LHCN-M2 (cell line): Measurements from ENCODE around the gene ACTN4. TPM values are rescaled to one million over a fixed set of nuclear protein-coding genes. Genes with fewer than 3 reads are reported as not detected.

ENCODE experiments used
- DNase-seq: peaks from one replicate; pipeline ENCODE4 v3.0.0-alpha.2; 2012; ENCODE audit warnings: low read depth
- total RNA-seq: library from RNA; depleted of rRNA; stranded (reverse); fragments of >200 nt; gene quantifications from 2 replicates; pipeline ENCODE4 v1.2.3, GENCODE V29; 2014

ACTN4 gene
- total RNA-seq, 1 experiment from 2014 or later, result 519 TPM

DNA sequence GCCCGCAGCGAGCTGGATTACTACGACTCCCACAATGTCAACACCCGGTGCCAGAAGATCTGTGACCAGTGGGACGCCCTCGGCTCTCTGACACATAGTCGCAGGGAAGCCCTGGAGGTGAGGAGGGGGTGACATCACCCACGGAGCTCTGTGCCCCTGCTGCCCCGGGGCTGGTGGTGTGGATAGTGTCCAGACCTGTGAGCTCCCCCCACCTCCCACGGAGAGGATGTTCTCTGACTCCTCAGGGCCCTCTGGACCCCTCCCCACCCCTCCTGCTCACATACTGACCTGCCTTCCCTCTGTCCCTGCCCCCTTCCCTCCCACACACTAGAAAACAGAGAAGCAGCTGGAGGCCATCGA, 76.1 kb downstream of the ACTN4 start:
- no peak for DNase-seq

DNA sequence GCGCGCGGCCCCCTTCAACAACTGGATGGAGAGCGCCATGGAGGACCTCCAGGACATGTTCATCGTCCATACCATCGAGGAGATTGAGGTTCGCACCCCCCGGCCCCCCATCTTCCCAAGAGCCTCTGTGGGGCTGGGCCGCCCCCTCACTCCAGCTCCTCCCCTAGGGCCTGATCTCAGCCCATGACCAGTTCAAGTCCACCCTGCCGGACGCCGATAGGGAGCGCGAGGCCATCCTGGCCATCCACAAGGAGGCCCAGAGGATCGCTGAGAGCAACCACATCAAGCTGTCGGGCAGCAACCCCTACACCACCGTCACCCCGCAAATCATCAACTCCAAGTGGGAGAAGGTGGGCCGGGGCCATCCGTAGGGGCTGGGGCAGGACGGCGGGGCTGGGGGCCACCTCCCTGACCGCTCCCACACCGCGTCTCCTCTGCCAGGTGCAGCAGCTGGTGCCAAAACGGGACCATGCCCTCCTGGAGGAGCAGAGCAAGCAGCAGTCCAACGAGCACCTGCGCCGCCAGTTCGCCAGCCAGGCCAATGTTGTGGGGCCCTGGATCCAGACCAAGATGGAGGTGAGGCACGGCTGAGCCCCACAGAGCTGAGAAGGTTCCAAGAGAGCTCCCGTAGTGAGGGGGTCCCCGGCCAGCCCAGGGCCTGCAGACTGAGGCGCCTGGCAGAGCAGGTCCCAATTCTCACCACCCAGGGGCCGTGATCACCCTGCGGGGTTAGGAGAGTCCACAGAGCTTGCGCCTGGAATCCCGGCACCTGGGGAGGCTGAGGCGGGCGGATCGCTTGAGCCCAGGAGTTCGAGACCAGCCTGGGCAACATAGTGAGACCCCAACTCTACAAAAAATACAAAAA, 76.8 kb downstream of the ACTN4 start:
- no peak for DNase-seq

DNA sequence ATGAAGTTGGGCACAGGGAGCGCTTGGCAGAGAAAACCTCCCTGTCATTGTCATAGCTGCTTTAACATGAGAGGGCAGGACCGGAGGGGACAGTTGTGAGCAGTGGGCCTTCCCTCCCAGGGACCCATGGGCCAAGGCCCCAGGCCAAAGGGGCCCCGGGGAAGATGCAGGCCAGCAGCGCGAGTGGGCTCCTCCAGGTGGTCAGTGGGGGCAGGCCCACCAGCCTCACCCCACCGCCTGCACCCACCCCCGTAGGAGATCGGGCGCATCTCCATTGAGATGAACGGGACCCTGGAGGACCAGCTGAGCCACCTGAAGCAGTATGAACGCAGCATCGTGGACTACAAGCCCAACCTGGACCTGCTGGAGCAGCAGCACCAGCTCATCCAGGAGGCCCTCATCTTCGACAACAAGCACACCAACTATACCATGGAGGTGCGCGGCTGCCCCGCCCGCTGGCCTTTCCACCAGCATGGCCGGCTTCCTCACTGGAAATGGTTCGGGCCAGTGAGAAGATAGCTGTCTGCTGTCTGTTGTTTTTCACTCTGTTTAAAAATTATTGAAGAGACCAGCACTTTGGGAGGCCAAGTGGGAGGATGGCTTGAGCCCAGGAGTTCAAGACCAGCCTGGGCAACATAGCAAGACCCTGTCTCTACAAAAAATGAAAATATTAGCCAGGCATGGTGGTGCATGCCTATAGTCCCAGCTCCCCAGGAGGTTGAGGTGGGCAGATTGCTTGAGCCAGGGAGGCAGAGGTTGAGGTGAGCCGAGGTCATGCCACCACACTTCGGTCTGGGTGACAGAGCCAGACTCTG, 78.2 kb downstream of the ACTN4 start:
- no peak for DNase-seq

DNA sequence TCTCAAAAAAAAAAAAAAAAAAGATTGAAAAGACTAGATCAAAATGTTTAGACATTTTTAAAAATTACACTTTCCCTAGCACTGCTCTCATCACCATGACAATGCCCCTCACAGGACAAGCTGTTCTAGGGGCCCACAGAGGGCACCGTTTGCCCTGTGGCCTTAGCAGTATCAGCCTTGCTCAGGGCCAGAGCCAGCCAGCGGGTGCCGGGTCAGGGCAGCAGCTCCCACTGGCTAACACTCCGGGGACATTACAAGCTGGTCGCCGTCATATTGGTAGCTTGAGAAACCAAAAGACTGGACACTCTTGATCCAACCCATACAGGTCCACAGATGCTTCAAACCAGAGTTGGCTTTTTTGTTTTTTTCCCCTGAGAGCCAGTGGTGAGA, 78.8 kb downstream of the ACTN4 start:
- DNase-seq, result no peak

DNA sequence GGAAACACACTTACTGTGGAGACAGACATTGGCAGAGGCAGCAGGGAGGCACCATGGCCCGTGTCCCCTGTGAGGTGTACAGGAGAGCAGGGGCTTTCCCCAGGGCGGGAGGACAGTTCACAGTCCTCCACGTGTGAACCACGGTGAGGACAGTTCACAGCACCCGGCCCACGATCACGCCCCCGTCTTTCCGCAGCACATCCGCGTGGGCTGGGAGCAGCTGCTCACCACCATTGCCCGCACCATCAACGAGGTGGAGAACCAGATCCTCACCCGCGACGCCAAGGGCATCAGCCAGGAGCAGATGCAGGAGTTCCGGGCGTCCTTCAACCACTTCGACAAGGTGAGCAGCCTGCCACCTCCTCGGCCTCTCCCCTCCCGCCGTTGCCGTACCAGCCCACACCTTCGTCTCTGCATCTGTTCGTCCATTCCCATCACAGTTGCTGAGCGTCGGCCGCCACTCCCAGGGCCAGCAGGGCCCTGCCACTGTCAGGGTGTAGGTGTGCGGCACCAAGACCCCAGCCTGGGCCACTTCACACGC, 79.4 kb downstream of the ACTN4 start:
- DNase-seq, result no peak

DNA sequence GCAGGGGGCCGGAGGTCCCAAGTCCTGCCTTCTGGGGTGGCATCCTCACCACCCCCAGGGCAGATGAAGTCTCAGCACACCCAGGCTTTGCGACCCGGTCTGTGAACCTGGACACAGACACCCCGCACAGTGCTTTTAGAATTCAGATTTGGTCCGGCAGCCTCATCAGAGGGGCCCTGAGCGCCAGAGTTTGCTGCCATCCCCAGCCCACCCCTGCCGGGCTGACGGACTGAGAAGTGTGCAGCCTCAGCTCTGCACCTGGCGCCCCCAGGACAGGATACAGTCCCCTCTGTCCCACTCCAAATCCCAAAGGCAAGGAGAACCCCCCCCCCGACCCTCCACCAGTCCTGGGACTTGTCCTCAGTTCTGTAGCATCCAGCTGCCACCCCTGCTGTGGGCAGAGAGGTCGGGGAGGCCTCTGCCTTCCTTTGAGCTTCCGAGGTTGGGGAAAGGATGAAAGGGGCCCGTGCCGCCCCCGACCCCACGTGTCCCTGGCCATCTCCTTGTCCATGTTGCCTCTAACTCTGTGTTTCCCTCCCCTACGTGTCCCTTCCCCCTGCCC, 79.9 kb downstream of the ACTN4 start:
- no peak for DNase-seq

DNA sequence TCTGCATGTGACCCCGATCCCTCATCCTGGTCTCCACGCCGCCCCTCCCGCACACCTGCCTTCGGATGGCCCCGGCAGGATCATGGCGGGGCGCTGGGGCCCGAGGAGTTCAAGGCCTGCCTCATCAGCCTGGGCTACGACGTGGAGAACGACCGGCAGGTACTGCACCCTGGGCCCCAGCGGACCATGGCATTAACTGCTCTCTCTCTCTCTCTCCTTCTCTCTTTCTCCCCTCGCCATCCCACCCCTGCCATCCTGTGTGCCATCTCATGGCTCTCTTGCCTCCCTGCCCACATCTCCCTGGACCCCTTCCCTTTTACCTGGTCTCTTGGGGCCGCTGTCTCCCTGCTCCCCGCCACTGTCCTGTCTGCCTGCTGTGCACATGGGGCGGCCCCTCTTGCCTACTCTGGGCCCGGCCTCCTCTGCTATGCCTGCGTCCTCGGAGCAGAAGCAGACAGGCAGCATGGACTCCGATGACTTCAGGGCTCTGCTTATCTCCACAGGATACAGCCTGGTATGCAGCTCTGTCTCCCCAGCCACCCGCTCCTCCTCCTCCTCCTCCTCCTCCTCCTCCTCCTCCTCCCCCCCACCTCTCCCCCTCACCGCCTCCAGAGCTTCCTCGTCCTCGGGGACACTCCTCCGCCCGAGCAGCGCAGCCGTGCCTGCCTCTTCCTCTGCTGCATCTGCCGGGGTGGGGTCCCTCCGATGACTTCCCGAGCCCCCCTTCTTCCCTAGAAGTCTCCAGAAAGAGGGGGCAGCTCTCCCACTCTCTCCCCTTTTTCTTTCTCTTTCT, 80.6 kb downstream of the ACTN4 start:
- DNase-seq, result no peak

DNA sequence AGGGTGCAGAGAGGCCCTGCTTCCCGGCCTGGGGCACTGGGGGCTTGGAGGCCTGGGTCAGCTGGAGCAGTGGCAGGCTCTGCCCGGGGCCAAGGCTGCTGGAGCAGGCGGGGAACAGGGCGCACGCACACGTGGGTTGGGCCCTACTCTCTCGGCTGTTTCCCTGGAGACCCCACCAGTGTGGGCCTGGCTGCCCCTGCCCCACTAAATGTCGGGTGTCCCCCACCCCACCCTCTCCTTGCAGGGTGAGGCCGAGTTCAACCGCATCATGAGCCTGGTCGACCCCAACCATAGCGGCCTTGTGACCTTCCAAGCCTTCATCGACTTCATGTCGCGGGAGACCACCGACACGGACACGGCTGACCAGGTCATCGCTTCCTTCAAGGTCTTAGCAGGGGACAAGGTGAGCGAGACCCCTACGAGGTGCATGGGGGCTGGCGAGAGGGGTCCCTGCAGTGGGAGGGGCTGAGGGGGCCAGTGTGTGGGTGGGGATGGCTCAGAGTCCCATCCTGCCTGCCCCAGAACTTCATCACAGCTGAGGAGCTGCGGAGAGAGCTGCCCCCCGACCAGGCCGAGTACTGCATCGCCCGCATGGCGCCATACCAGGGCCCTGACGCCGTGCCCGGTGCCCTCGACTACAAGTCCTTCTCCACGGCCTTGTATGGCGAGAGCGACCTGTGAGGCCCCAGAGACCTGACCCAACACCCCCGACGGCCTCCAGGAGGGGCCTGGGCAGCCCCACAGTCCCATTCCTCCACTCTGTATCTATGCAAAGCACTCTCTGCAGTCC, 81.5 kb downstream of the ACTN4 start:
- DNase-seq, result no peak

DNA sequence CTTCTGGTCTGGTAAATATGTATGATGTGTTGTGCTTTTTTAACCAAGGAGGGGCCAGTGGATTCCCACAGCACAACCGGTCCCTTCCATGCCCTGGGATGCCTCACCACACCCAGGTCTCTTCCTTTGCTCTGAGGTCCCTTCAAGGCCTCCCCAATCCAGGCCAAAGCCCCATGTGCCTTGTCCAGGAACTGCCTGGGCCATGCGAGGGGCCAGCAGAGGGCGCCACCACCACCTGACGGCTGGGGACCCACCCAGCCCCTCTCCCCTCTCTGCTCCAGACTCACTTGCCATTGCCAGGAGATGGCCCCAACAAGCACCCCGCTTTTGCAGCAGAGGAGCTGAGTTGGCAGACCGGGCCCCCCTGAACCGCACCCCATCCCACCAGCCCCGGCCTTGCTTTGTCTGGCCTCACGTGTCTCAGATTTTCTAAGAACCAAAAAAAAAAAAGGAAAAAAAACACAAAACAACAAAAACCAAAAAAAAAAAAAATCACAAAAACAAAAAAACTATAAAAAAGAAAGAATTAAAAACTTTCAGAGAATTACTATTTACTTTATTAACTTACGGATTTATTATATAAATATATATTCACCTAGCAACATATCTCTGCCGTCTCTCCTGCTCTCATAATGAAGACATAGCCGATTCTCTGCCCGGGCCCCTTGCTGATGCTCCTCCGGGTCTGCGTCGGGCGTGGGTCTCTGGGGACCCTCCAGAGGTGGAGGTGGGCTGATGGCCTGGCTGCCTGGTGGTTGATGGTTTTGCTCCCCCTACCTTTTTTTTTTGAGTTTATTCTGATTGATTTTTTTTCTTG, 82.4 kb downstream of the ACTN4 start:
- peak; percentile 46 for DNase-seq

DNA sequence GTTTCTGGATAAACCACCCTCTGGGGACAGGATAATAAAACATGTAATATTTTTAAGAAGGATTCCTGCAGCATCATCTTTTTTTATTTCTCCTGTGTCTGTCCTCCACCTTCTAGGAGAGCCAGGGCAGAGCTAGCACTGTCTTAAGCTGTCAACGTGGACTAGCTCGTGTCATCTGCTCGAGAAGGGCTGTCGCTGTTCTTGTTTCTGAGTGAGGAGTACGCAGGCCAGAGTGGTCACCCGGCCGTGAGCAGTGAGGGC, 83.0 kb downstream of the ACTN4 start:
- DNase-seq, result no peak

DNA sequence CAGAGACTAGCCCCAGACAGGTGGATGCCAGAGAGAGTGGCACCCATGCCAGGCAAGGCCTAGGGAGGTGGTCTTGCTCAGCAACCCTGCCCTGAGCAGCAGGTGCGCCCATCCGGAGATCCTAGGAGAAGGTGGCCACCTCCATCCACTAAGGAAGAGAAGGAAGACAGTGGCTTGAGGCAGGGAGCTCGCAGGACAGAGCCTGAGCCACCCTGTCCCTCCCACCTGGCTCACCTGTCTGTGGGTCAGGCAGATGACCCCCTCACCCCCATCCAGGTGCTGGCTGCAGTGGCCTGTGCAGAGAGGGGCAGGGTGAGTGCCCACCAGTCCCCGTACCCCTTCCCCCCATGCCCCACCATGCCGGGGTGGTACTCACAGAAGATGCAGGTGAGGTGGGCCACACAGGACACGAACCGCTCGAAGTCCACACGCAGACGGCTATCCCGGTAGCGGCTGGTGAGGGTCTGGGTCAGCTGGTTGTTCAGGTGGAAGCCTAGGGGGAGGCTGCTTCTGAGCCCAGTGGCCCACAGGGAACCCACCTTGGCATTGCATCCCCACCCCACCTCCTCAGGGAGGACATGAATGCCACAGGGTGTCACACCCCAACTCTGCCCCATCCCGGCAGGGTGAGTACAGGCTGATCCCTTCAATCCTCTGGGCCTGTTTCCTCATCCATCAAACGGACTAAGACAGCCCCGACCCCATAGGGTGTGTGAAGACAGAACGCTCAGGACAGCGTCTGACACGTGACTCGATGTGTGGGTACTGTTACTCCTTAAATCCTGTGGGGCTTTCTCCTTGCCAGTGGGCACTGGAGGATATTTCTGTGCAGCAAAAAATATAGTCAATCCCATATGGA, 83.5 kb downstream of the ACTN4 start:
- no peak for DNase-seq

DNA sequence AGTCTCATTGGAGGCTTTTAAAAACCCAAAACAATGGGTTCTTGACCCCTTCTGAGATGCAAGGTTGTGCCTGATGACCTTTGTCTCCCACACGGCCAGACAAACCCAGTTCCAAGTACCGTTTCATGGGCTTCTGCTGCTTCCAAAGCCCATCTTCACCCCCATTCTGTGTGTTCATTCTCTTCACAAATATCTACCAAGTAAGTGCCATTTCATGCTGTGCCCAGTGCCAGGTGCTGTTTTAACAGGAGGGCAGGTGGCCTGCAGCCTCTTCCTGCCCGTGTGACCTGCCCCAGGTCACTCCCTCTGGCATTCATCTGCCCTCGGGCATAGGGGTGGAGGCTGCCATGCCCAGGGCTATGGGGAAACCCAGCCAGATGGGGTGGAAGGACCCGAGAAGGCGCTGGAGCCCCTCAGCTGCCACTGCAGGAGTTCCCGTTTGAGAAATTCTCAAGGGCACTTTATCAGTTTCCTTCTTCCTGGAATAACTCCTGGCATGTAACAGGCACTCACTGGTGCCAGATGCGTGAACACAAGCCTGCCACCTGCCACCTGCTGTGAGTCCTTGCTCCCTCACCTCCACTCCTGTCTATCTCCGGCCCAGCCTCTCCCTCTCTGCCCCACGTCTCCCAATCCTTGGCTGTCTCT, 84.3 kb downstream of the ACTN4 start:
- no peak for DNase-seq

DNA sequence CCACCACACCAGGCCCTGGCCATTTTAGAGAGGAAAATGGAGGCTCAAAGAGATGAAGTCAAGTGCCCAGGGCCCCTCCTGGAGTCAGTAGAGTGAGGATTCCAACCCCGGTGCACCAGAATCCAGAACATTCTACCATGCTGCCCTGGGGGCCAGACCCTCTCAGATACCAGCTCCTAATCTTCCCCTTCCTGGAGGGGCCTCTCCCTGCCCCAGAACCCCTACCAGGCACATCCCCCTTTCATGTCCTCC, 85.7 kb downstream of the ACTN4 start:
- DNase-seq, result no peak

DNA sequence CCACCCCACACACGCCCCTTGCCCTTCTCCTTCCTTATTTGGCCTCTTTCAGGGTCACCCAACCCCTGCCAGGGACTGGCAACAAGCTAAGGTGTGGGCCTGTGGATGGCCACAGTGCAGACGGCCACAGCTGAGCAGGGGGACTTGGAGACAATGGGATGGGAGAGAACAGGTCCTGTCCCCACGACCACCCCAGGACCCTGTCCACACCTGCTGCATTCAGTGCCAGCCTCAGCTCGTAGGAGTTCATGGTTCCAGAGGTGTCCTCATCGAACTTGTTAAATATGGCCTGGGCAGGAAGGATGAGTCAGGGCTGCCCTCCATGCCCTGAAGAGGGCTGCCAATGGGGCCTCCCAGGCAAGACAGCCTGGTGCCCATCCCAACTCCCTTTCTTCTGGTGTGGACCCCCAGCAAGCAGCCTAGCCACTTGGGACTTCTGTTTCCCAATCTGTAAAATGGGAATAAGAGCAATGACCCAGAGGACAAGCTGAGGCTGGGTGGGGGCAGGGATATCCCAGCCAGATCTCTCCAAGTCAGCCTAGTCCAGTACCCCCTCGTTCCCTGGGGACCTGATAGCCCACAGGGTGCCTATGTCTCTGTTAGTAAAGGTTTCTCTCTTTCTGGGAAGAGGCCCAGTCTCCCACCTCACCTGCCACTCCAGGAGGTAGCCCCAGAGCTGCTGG, 86.2 kb downstream of the ACTN4 start:
- DNase-seq, result peak; percentile 35

DNA sequence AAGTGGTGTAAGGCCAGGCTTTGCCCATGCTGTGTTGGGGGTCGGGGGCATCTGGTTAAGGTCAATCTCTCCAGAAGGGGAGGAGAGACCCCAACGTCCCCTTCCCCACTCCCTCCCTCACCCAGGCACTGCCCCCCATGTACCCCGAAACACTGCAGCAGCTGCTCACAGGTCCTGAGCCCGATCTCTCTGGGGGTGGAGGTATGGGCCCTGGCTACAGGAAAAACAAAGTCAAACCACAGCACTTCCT, 86.7 kb downstream of the ACTN4 start:
- DNase-seq, result no peak

DNA sequence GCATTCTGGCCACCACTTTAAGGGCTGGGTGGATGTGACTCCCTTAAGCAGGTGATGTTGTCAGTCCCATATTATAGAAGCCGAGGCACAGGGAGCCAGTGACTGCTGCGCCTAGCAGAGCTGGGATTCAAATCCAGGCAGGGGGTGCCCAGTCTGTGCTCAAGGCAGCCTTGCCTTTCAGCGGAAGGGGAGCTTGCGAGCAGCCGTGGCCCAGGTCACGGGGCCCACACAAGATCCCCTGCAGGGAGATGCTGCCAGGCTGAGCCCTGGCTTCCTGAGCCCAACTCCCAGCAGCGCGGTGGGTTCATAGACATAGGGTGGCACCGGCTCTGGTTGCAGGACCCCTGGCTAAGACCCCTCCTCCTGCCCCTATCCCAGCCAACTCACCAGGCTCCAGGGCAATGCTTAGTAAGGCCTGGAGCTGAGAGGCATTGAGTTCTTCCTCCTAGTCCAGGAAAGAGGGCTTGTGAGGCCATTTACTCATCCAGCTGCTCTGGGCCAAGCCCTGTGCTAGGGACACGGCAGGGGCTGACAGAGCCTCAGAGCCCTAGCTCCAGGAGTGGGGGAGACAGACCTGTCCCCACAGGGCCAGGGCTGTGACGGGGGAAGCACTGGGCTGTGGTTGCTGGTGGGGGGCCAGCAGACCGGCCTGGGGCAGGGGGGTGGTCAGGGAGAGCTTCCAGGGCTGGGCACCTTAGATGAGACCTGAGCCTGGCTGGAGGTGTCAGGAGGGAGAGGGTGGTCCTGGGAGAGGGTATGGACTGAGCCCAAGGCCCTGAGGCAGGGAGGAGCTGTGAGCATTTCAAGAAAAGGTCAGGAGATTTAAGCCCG, 87.2 kb downstream of the ACTN4 start:
- DNase-seq, result peak; percentile 66

DNA sequence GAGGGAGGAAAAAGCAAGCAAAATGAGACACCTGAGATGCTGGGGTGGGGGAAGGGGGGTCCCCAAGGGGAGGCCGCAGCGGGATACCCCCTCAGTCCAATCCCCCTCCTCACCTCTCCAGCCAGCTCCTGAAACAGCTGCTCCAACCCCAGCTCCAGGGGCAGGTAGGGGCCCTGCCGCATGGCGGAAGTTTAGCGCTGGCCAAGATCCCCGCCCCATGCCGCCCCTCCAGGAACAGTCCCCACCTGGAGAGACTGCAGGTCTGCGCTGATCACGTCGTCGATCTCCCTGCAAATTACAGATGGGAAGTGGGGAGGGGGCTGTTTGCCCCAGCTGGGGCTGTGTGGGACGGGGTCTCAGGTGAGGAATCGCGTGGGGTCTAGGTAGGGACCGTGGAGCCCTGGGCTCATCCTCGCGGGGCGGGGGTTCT, 87.8 kb downstream of the ACTN4 start:
- no peak for DNase-seq

DNA sequence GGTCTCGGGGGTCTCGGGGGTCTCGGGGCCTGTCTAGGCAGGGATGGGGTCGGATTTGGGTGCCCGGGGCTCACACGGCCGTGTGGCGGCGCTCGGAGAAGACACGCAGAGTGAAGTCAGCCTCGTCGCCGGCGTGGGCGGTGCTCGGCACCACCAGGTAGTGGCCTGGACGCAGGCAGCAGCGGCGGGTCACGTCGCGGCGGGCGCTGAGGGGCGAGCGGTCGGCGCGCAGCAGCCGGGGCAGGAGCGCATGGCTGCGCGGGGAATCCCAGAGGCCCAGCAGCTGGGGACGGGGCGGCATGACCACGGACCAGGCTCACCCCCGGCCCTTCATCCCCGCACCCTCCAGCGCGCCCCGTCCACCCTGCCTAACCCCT, 88.6 kb downstream of the ACTN4 start:
- DNase-seq, result no peak
